KMS-11 (cell line): ENCODE results near the gene CNNM4.

ENCODE experiments used
- H2AFZ ChIP-seq: fragments of 200-600 bp; sonication (generic); 2 replicates; pipeline ENCODE4 v1.6.1; 2016; ENCODE audit warnings: antibody characterized with exemption, mixed run types, low read depth
- H3K27ac ChIP-seq: fragments of 200-600 bp; sonication (generic); 2 replicates; pipeline ENCODE4 v1.6.1; 2016; ENCODE audit warnings: mild to moderate bottlenecking, mixed run types
- H3K27me3 ChIP-seq: fragments of 200-600 bp; sonication (generic); 2 replicates; pipeline ENCODE4 v1.6.1; 2017; ENCODE audit warnings: mild to moderate bottlenecking, low read depth, mixed run types, moderate library complexity; ENCODE audit not compliant: insufficient read depth
- H3K36me3 ChIP-seq: fragments of 200-600 bp; sonication (generic); 2 replicates; pipeline ENCODE4 v1.6.1; 2017; ENCODE audit warnings: mild to moderate bottlenecking, mixed run types; ENCODE audit not compliant: insufficient read depth
- H3K4me1 ChIP-seq: fragments of 200-600 bp; sonication (generic); 2 replicates; pipeline ENCODE4 v1.6.1; 2016; ENCODE audit warnings: mild to moderate bottlenecking, low read depth, mixed run types; ENCODE audit not compliant: poor library complexity, severe bottlenecking
- H3K4me2 ChIP-seq: fragments of 200-600 bp; sonication (generic); 2 replicates; pipeline ENCODE4 v1.7.0; 2016; ENCODE audit warnings: mild to moderate bottlenecking, mixed run types
- H3K4me3 ChIP-seq: fragments of 200-600 bp; sonication (generic); IDR thresholded peaks from 2 replicates; pipeline ENCODE4 v1.6.1; 2017; ENCODE audit warnings: low read depth, low read length, mixed read lengths; ENCODE audit not compliant: insufficient read depth
- H3K79me2 ChIP-seq: fragments of 200-600 bp; sonication (generic); 2 replicates; pipeline ENCODE4 v1.6.1; 2016; ENCODE audit warnings: low read depth, mixed run types; ENCODE audit not compliant: insufficient read depth
- H3K9ac ChIP-seq: fragments of 200-600 bp; sonication (generic); 2 replicates; pipeline ENCODE4 v1.6.1; 2016; ENCODE audit warnings: mild to moderate bottlenecking, mixed run types
- H4K20me1 ChIP-seq: fragments of 200-600 bp; sonication (generic); 2 replicates; pipeline ENCODE4 v1.6.1; 2016; ENCODE audit warnings: mild to moderate bottlenecking, mixed run types; ENCODE audit not compliant: insufficient read depth
- TF ChIP-seq, protein P1 (sequence below): fragments of 200-600 bp; sonication (generic); conservative IDR thresholded peaks from 2 replicates; pipeline ENCODE4 v1.6.1; 2017; ENCODE audit warnings: low read depth, mild to moderate bottlenecking, antibody characterized with exemption, low read length, moderate library complexity, mixed read lengths

CNNM4 gene

DNA sequence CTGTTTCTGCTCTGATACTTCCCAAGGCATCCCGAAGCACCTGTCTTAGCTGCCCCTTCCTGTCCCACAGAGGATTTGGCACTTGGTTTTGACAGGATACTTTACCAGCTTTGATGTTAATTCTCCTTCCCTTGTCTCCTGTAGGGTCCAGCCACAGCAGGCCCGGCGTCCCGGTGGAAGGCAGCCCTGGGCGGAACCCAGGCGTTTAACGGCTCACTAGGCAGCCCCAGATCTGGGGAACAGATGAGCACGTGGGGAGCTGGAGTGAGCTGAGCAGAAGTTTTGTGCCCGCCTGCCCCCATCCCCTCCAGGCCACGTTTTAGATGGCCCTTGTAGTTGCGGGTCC, 71.7 kb downstream of the CNNM4 start:
- Histone ChIP-seq H3K27me3 (no peaks in the 10 kb centered on the region), H2AFZ (no peak overlapping the region), H4K20me1 (no peaks in the 10 kb centered on the region), H3K36me3 (no peaks in the 10 kb centered on the region; the same call in 1 of the 2 replicates), H3K9ac (no peak overlapping the region), H3K4me1 (peaks cover 10% of the 10 kb centered on the region), H3K27ac (no peak overlapping the region), H3K4me2 (no peak overlapping the region), H3K4me3 (no peak overlapping the region), H3K79me2 (no peaks in the 10 kb centered on the region)
- TF ChIP-seq, protein P1, sequence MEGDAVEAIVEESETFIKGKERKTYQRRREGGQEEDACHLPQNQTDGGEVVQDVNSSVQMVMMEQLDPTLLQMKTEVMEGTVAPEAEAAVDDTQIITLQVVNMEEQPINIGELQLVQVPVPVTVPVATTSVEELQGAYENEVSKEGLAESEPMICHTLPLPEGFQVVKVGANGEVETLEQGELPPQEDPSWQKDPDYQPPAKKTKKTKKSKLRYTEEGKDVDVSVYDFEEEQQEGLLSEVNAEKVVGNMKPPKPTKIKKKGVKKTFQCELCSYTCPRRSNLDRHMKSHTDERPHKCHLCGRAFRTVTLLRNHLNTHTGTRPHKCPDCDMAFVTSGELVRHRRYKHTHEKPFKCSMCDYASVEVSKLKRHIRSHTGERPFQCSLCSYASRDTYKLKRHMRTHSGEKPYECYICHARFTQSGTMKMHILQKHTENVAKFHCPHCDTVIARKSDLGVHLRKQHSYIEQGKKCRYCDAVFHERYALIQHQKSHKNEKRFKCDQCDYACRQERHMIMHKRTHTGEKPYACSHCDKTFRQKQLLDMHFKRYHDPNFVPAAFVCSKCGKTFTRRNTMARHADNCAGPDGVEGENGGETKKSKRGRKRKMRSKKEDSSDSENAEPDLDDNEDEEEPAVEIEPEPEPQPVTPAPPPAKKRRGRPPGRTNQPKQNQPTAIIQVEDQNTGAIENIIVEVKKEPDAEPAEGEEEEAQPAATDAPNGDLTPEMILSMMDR, result no peak

DNA sequence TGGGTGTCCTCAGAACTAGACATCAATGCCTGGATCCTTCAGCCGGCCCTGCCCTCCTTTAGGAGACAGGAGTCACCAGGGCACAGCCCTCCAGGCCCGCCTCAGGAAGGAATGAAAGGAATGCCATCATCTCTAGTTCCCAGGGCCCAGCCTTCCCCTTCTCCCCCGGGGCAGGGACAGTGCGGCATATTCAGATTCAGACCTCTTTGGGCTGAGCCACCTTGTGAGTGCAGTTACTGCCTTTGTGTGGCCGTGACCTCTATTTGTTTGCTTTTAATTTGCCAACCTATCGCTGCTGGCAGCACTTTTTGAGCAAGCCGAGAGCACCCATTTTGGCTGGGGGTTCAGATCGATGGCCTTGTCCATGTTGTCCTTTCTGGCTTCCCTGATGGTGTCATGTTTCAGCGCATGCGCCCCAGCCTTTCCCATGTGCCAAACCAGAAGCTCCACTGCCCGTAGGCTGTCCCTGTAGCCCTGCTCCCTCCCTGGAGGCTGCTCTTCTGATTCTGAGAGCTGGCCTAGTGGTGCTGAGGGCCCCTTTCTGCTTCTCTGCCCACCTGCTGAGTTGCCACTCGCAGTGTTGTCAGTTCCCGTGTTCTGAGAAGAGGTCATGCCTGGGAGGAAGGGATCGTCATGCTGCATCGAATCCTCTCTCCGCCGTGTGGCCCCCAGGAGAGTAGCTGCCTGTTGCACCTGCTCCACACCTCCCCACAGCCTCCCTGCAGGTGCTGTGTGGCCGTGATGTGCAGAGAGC, 72.2 kb downstream of the CNNM4 start:
- H4K20me1 ChIP-seq, result no peaks in the 10 kb centered on the region
- H3K4me3 ChIP-seq, result no peak overlapping the region
- H3K4me2 ChIP-seq, result no peak overlapping the region
- no peak overlapping the region for H3K9ac ChIP-seq
- no peaks in the 10 kb centered on the region; the same call in 1 of the 2 replicates for H3K36me3 ChIP-seq
- H3K27me3 ChIP-seq, result no peaks in the 10 kb centered on the region
- H2AFZ ChIP-seq, result no peak overlapping the region
- no peak overlapping the region; the same call in 1 of the 2 replicates for H3K27ac ChIP-seq
- peaks cover 15% of the 10 kb centered on the region for H3K4me1 ChIP-seq
- no peaks in the 10 kb centered on the region for H3K79me2 ChIP-seq
- TF ChIP-seq, protein P1, result no peak

DNA sequence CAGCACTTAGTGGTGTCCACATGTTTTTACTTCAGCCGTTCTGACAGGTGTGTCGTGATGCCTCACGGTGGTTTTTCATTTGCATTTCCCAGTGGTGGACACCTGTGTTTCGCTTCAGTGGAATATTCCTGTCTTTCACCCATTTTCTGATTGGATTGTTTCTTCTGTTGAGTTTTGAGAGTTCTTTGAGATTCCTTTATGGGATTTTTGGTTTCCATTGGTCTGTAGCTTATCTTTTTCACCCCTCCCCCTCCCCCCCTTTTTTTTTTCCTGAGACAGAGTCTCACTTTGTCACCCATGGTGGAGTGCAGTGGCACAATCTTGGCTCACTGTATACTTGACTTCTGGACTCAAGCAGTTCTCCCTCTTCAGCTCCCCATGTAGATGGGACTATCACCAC, 75.1 kb downstream of the CNNM4 start:
- Histone ChIP-seq H3K36me3 (no peaks in the 10 kb centered on the region), H3K27me3 (no peaks in the 10 kb centered on the region), H4K20me1 (no peaks in the 10 kb centered on the region), H3K9ac (no peak overlapping the region), H3K27ac (no peak overlapping the region), H2AFZ (no peak overlapping the region), H3K4me3 (no peak overlapping the region), H3K79me2 (no peaks in the 10 kb centered on the region), H3K4me1 (peaks cover 44% of the 10 kb centered on the region), H3K4me2 (no peak overlapping the region)
- TF ChIP-seq, protein P1, result no peak

DNA sequence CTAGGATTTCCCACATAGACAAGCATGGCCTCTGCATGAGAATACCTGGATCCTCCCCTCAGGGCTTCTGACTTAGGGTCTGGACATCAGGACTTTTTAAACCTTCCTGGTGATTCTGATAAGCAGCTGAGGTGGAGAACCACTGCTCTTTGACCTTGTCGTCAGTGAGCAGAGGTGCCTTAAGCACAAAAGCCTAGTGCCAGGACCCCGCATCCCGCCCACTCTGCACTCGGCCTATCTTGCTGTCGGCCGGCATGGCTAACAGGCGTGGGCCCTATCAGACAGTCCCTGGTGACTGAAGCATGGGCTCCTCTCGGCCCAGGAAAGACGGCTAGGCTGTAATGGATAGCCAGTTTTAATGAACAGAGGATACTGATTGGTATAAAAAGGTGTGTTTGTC, 76.9 kb downstream of the CNNM4 start:
- no peak overlapping the region for H2AFZ ChIP-seq
- no peak overlapping the region for H3K9ac ChIP-seq
- no peak overlapping the region for H3K27ac ChIP-seq
- TF ChIP-seq, protein P1, result no peak
- no peaks in the 10 kb centered on the region for H3K36me3 ChIP-seq
- peaks cover 45% of the 10 kb centered on the region for H3K4me1 ChIP-seq
- H4K20me1 ChIP-seq, result no peaks in the 10 kb centered on the region
- H3K4me2 ChIP-seq, result no peak overlapping the region
- no peak overlapping the region for H3K4me3 ChIP-seq
- no peaks in the 10 kb centered on the region for H3K79me2 ChIP-seq
- H3K27me3 ChIP-seq, result no peaks in the 10 kb centered on the region
